GM10248 (cell line): Measurements from ENCODE around the gene INTS4.
A peak's percentile ranks its signal among the peaks of the same experiment; 100 is the strongest.
"Not testable (repeated sequence)": the region's sequence is repeated elsewhere in the genome, so short reads cannot be mapped to it uniquely, and the experiment has no call there.

Experiments
- CTCF ChIA-PET: fragments of 300-600 bp; sonication (Branson Sonifier 250); formaldehyde crosslinking; extraction: SDS; loops from one replicate; lab custom pipeline; 2021; ENCODE audit warnings: antibody characterized with exemption; lab: Yijun Ruan, JAX
- POLR2A ChIA-PET: fragments of 350-650 bp; sonication (Branson Sonifier 250); formaldehyde crosslinking; extraction: SDS; loops from one replicate; lab custom pipeline; 2020; ENCODE audit warnings: antibody characterized with exemption; lab: Yijun Ruan, JAX
- DNase-seq: peaks from one replicate; pipeline ENCODE4 v3.0.0; 2012; ENCODE audit errors: extremely low spot score
- TF ChIP-seq, protein P1 (sequence below): IDR thresholded peaks from 2 replicates; pipeline ENCODE4 v1.5.1; 2012; ENCODE audit warnings: mild to moderate bottlenecking, low read depth; ENCODE audit errors: extremely low read depth, missing control alignments, control extremely low read depth

Gene INTS4

DNA sequence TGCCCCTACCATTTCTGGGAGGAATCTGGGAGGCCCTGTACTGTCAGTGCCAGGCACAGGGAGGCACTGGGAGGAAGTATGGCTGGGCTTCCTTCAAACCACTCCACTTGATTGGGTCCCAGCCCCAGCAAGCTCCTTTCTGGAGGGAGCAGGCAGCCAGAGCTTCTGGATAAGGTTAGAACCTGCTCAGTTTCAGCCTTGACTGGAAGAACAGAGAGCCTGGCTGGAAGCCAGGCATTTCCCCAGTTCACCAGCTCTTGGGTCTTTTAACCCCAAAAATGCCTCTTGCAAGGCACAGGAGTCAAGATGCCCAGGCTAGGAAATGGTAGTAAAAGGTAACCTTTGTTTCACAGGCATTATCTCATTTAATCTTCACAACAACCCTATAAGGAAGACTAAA lies 37.6 kb upstream of the INTS4 start:
- TF ChIP-seq, protein P1, sequence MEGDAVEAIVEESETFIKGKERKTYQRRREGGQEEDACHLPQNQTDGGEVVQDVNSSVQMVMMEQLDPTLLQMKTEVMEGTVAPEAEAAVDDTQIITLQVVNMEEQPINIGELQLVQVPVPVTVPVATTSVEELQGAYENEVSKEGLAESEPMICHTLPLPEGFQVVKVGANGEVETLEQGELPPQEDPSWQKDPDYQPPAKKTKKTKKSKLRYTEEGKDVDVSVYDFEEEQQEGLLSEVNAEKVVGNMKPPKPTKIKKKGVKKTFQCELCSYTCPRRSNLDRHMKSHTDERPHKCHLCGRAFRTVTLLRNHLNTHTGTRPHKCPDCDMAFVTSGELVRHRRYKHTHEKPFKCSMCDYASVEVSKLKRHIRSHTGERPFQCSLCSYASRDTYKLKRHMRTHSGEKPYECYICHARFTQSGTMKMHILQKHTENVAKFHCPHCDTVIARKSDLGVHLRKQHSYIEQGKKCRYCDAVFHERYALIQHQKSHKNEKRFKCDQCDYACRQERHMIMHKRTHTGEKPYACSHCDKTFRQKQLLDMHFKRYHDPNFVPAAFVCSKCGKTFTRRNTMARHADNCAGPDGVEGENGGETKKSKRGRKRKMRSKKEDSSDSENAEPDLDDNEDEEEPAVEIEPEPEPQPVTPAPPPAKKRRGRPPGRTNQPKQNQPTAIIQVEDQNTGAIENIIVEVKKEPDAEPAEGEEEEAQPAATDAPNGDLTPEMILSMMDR: no peak
- ChIA-PET POLR2A (interaction anchor here (2.0 kb wide), 1 partner anchor 37 kb away, joined by 6 read pairs; no protein-coding TSS in a partner anchor), CTCF (interaction anchor here (8.2 kb wide), 1 partner anchor 14 kb away, joined by 89 read pairs; no protein-coding TSS in a partner anchor)
- DNase-seq: no peak

DNA sequence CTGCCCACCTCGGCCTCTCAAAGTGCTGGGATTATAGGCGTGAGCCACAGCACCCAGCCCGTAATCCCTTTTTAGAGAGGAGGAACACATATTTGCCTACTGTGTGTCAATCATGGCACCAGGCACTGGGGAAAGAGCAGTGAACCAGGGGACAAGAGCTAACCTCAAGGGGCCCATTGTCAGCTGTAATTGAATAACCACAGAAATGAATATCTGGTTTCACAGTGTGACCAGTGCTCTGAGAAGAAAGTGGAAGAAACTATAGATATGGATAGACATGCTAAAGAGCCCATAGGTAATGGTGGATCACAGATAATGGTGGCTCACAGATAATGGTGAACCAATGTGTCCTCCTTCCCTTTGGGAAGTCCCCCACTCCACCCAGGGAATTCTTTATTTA lies 37.2 kb upstream of the INTS4 start:
- peak; percentile 41 for DNase-seq
- ChIA-PET CTCF (interaction anchor here (1.0 to 8.2 kb wide), 3 partner anchors 11 to 32 kb away, joined by 3 to 89 read pairs (median 3); no protein-coding TSS in a partner anchor), POLR2A (interaction anchor here (2.0 kb wide), 1 partner anchor 37 kb away, joined by 6 read pairs; no protein-coding TSS in a partner anchor)
- TF ChIP-seq, protein P1: no peak

DNA sequence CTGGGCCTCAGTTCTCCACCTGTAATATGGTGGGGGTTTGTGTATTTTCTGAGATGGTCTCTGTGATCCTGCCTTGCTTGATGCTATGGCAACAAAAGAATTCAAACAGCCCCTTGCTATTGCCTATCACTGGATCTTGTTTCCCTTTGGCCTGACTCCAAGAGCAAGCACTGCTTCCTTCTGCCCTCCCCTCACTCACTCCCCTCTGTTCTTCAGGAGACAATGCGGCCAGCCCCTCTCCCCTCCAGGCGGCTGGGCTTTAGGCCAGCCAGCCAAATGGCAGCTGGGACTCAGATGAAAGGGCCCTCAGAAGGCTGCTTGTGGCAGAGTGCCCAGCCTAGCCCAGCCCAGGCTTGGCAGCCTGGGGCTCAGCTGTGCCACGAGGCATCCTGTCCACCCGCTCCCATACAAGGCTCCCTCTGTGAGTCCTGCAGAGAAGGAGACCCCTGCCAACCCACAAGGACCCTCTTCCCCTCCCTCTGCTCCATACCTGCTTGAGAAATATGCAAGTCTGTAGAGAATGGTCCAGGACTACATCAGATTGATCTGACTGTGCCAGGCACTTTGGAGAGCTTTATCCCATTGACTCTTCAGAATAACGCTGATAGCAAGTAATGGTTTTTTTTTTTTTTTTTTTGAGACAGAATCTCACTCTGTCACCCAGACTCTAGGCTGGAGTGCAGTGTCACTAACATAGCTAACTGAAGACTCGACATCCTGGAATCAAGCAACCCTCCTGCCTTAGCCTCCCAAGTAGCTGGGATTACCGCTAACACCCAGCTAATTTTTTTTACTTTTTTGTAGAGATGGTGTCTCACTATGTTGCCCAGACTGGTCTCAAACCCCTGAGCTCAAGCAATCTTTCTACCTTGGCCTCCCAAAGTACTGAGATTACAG lies 36.2 kb upstream of the INTS4 start:
- no peak for DNase-seq
- TF ChIP-seq, protein P1: no peak
- CTCF ChIA-PET: interaction anchor here (1.0 to 8.2 kb wide), 3 partner anchors 10 to 31 kb away, joined by 3 to 89 read pairs (median 3); no protein-coding TSS in a partner anchor
- POLR2A ChIA-PET: interaction anchor here (2.0 kb wide), 1 partner anchor 36 kb away, joined by 6 read pairs; no protein-coding TSS in a partner anchor

DNA sequence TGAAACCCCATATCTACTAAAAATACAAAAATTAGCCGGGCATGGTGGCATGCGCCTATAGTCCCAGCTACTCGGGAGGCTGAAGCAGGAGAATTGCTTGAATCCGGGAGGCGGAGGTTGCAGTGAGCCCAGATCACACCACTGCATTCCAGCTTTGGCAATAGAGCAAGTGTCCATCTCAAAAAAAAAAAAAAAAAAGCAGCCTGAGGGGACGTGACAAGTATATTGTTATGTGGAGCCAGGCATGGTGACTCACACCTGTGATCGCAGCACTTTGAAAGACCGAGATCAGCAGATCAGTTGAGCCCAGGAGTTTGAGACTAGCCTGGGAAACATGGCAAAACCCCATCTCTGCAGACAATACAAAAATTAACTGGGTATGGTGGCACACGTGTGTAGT lies 34.0 kb upstream of the INTS4 start:
- CTCF ChIA-PET: interaction anchor here (1.1 kb wide), 1 partner anchor 34 kb away, joined by 3 read pairs; the partner anchor contains the start of gene INTS4
- POLR2A ChIA-PET, DNase-seq: not testable (repeated sequence)

DNA sequence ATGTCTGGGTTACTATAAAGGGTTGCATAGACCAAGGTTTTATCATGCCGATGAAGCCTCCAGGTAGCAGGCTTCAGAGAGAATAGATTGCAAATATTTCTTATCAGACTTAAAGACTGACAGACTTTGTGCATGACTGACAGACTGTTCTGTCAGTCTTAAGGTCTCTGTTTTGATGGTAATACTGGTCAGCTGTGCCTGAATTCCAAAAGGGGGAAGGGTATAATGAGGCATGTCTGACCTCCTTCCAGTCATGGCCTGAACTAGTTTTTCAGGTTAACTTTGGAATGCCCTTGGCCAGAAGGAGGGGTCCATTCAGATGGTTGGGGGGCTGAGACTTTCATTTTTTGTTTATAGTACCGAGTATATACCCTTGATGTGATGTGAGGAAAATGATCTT lies 33.3 kb upstream of the INTS4 start:
- CTCF ChIA-PET: interaction anchor here (1.1 to 1.3 kb wide), 2 partner anchors 33 kb away, joined by 3 read pairs; partner anchors contain the start of gene INTS4
- TF ChIP-seq, protein P1: no peak
- no peak for DNase-seq
- POLR2A ChIA-PET: no interaction called here

DNA sequence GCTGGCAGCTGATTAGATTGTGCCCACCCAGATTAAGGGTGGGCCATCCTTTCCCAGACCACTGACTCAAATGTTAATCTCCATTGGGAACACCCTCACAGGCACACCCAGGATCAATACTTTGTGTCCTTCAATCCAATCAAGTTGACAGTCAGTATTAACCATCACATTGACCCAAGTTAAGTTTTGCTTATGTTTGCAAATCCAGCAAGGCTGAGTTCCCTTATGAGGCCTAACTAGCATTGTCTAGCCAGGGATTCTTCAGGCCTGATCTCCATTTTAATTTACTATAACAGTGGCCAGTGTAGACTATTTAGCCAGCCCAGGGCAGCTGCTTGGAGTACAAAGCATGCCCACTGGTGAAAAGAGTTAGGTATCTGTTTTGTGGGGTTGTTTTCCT lies 30.9 kb upstream of the INTS4 start:
- no peak for DNase-seq
- CTCF ChIA-PET: no interaction called here
- POLR2A ChIA-PET: no interaction called here
- TF ChIP-seq, protein P1: no peak
